ENCODE results near the gene VMP1.

Gene VMP1

DNA sequence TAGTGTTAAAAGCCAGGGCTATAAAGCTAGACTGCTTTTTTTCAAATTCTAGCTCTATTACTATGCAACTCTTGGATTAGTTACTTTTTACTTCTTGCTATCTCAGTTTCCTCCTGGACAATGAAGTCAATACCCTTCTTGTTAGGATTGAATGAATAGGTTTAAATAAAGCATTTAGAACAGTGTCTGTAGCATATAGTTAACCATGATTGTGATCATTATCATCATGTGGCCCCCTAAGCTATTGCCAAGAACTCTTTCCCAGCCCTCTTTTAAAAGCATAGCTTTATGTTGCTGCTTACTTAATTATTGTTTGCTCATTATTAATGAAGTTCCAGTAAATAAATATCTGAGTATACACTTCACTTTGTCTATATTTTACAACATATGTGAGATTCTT lies 4.5 kb downstream of the VMP1 start:
- no peak for DNase-seq (ENCODE audit: low spot score)

DNA sequence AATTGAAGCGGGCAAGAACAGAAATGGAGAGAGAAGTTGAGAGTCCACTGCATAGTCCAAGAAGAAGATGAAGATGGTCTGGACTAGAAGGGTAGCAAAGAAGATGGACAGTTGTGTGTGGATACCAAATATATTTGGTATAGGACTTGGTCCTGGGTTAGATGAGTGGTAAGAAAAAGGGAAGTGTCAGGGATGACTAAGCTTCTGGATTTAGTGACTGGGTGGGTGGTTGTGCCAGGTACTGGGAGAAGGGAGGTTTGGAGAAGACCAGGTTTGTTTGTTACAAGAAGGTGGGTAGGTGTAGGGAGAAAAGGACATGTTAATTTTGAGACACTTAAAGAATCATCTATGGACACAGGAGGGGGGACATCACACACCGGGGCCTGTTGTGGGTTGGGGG lies 5.4 kb downstream of the VMP1 start:
- no peak for DNase-seq (ENCODE audit: low spot score)

DNA sequence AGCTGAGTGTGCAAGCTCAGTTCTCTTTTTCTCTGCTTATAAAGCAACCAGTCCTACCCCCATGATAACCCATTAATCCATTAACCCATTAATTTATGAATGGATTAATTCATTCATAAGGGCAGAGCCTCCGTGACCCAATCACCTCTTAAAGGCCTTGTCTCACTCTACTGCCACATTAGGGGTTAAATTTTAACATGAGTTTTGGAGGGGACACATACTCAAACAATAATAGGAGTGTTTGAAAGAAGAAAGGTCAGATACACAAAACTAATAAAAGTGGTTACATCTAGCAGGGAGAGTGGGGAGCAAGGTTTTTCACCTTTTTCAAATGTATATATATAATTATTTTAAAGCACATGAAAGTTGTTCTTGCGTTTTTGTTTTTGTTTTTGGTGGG lies 6.8 kb downstream of the VMP1 start:
- no peak for DNase-seq (ENCODE audit: low spot score)

DNA sequence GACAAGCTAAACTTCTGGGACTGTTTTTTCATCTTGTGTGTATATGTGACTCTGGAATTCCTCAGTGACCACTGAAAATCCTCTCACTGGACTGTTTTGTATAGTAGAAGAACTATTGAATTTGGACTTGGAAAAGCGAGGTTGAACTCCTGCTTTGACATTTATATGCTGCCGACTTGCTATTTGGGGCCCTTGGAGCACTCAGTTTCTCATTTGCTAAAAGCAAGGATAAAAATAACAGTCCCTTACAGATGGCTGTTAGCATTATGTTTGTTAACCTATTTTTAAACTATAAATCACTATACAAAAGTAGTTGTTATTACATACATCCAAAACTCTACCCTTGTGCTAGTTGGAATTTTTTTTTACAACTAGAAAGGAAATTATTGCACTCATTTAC lies 9.0 kb downstream of the VMP1 start:
- DNase-seq (ENCODE audit: low spot score): no peak

DNA sequence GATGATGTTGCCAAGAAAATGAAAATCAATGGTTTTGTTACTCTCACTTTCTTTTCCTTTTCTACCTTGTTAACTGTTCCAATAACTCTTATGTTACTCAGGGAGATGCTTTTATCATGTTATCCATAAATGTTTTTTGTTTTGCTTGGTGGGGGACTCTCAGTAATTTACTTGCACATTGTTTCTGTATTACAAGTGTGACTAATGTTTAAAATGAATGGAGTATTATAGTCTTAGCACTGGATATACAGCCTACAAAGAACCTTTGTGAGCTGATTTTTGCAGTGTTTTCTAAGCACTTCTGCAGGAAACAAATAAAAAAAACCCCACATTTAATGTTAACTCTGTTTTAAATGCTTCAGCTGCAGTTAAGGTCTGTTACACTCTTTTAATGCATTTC lies 12.1 kb downstream of the VMP1 start:
- no peak for DNase-seq (ENCODE audit: low spot score)

DNA sequence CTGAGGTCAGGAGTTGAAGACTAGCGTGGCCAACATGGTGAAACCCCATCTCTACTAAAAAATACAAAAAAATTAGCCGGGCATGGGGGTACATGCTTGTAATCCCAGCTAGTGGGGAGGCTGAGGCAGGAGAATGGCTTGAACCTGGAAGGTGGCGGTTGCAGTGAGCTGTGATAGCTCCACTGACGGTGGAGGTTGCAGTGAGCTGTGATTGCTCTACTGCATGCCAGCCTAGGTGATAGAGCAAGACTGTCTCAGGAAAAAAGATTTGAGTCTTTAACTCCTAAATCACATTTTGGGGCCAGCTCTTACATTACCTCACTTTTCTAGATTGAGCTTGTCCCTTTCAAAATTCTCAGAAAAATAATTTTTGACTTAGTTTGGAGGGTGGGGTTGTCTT lies 15.2 kb downstream of the VMP1 start:
- DNase-seq (ENCODE audit: low spot score): no peak

DNA sequence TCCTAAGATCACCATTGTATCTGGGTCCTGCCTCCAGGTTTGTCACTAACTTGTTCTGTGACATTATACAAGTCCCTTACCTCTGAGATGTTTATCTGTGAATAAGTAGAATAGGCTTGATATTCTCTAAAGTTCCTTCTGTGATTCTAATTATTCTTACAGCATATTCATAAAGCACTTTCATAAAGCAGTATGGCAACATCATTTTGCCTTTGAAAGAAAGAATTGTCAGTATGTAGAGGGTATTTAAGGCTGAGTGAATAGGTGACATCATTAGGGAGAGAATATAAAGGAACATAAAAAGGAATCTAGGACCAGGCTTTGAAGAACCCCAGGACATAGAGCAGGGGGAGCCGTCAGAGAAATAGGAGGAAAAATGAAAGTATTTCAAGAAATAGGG lies 15.6 kb downstream of the VMP1 start:
- no peak for DNase-seq (ENCODE audit: low spot score)

DNA sequence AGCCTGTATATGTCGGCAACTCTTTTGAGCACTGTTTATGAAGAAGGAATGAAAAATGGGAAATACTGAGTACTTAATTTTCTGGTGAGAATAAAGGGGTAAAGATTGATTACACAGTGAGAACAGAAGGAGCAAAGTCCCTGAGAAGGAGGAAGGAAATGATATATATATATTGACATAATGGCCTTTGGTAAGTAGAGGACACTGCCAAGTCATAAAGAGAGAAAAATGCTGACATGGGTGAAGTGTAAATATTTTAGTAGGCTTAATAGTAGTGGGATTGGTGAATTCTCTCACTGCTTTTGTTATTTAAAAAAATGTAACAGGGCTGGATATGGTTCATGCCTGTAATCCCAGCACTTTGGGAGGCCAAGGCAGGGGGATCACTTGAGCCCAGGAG lies 16.2 kb downstream of the VMP1 start:
- no peak for DNase-seq (ENCODE audit: low spot score)

DNA sequence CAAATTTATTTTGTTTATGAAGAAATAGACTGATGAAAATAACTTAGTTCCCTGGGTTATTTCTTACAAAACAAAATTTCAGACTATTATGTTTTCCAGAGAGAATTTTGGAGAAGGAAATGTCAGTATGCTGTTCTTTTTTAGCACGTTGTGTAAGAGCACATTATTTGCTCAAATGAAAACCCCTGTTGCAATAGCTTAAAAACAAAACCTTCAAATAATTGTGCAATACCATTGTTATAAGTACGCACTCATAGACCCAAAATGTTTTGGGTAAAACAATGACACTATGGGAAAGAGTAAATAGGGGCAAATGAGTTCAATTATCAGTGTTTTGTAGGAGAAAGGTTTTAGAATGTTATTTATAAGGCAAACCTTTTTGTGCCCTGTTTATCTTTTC lies 18.2 kb downstream of the VMP1 start:
- no peak for DNase-seq (ENCODE audit: low spot score)

DNA sequence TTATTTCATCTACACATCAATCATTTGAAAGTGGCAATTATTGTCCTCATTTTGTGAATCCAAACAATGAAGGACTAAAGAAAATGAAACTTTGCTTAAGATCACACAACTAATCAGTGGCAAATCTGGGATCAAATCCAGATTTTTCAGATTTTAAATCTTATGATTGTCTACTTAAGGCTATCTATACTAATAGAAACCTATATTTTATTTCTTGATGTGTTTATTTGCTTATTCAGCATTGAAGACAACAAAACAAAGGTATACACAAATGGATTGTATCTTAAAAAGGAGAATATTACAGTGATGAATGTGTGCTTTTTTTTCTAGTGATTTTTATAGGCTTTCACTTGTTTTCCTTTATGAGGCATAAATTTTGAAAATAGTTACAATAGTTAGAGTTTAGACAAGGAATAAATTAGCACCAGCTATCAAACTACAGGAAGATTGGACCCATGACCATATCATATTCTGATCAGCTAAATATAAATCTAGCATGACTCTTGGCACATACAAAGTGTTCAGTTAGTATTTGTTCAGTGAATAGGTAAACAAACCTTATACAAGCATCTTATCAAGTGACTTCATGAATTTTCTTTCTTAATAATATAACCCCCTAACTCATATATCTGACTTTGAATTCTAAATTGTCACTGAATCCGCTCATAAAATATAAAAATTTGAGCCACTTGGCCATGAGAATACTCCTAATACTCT lies 20.5 kb downstream of the VMP1 start:
- no peak for DNase-seq (ENCODE audit: low spot score)

DNA sequence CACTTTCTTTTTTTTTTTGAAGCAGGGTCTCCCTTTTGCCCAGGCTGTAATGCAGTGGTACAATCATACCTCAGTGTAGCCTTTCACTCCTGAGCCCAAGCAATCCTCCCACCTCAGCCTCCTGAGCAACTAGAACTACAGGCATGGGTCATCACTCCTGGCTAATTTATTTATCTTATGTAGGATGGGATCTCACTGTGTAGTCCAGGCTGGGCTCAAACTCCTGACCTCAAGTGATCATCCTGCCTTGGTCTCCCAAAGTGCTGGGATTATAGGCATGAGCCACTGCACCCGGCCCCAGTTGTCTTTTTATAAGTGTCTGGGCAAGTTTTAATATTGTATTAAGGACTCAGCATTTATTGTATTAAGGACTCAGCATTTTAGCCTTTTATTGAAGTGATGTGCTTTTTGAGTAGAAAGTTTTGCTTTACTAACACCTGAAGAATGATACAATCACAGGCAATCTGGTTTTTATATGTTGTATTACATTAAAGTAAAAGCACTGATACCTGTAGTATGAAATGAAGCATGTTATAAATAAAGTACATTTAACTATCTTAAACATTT lies 22.9 kb downstream of the VMP1 start:
- DNase-seq (ENCODE audit: low spot score): no peak

DNA sequence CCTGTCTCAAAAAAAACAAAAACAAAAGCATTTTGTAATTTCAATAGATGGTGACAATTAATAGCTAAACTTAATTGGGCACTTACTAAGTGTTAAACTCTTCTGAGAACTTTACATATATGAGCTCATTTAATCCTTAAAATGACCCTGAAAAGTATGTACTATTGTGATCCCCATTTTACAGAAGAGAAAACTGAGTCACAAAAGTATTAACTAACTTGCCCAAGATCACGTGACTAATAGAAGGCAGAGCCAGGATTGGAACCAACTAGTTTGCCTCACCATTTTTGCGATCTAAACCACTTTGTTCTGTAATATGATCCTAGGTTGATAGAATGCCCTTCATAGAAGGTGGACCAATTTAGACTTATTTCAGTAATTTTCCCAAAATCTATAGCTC lies 26.2 kb downstream of the VMP1 start:
- no peak for DNase-seq (ENCODE audit: low spot score)

DNA sequence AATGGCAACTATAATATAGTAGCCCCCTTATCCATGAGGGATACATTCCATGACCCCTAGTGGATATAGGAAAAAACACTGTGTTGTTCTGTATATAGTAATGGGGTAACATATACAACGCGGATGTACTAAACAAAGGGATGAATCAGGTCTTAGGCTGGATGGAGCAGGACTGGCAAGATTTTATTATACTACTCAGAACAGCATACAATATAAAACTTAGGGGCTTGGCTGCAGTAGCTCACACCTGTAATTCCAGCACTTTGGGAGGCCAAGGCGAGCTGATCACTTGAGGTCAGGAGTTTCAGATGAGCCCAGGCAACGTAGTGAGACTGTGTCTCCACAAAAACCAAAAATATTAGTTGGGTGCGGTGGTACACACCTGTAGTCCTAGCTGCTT lies 26.8 kb downstream of the VMP1 start:
- DNase-seq (ENCODE audit: low spot score): no peak

DNA sequence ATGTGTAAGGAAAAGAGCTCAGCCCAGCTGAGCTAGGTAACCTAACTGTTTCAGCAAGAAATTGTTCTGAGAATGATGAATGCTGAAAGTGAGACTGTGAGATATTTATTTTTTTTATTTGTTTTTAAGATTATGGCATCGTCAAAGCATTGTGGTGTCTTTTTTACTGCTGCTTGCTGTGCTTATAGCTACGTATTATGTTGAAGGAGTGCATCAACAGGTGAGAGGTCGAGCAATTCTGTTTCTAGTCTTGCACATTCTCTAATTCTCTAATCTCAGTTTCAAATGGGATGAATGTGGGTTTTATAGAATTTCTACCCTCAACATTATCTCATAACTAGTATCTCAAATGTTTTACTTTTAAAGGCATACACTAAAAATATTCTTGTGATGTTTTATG lies 29.9 kb downstream of the VMP1 start:
- no peak for DNase-seq (ENCODE audit: low spot score)

DNA sequence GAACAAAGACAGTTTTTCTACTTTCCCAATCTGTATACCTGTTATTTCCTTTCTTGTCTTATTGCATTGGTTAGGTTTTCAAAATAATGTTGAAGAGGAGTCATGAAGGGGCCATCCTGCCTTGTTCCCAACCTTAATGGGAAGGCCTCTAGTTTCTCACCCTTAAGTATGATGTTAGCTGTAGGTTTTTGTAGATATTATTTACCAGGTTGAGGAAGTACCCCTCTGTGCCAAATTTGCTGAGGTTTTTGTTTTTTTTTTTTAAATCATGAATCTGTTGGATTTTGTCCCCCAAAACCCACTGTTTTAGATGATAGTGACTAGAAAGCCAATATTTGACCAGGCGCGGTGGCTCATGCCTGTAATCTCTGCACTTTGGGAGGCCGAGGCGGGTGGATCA lies 36.4 kb downstream of the VMP1 start:
- DNase-seq (ENCODE audit: low spot score): no peak

DNA sequence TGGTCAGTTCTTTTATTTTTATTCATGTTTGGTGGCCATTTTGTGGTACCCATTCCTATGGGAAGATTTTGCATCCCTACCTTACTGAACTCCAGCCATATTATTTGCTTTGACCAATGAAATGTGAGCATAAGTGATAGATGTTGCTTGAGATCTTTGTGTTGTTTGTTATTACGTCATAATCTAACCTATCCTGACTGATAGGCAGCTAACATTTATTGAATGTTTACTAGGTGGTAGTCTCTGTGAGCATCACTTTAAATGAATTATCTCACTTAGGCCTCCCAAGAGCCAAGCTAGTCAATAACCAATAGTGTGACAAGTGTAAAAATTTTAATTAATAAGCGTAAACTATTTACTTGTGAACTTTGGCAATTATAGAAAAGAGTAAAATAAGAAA lies 37.6 kb downstream of the VMP1 start:
- no peak for DNase-seq (ENCODE audit: low spot score)

DNA sequence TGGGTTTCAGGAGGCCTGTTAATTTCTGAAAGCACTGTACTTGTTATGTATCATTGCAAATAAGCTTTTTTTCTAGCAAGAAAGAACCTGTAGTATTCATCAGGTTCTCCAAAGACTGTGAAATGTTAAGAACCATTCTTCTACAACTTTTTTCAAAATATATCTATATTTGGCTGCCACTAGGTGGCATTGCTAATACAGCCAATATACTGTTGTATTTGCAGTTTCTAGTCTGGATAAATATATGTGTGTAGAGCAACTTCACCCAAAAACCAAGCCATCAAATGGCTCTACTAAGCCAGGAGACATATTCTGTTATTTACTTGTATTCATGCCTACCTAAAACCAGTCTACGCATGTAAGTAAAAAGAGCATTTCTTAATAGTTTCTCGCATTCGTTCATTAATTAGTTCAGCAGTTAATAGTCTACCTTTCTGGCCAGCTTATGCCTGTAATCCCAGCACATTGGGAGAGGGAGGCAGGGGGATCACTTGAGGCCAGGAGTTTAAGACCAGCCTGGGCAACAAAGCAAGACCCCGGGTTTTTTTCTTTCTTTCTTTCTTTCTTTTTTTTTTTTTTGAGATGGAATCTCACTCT lies 39.5 kb downstream of the VMP1 start:
- peak; percentile 72 for DNase-seq (ENCODE audit: low spot score)

DNA sequence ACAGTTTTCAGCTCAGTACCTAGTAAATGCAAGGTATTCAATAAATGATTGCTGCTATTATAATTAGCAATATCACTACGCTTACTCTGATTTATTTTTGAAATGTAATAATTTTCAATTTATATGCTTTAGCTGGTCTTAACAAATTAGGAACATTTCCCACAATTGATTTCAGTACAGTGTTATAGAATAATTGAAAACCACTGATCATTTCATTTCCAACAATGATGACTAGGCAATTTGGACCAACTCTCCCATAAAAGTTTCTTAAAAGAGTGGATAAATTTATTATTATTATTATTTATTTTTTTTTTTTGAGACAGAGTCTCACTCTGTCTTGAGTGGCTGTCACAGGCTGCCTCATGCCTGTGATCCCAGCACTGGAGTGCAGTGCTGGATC lies 41.1 kb downstream of the VMP1 start:
- no peak for DNase-seq (ENCODE audit: low spot score)

DNA sequence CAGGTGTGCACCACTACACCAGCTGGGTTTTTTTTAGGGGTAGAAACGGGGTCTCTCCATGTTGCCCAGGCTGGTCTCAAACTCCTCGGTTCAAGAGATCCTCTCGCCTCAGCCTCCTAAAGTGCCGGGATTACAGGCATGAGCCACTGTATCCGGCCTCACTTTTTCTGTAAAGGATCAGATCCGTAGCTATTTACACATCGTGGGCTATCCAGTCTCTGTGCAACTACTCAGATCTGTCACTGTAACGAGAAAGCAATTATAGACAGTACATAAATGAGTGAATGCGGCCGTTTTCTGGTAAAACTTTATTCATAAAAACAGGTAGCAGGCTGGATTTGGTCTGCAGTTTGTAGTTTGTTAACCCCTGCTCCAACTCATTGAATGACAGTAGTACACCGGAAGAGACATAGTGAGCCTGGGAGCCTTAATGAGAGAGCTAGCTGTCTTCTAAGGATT lies 44.5 kb downstream of the VMP1 start:
- DNase-seq (ENCODE audit: low spot score): no peak

DNA sequence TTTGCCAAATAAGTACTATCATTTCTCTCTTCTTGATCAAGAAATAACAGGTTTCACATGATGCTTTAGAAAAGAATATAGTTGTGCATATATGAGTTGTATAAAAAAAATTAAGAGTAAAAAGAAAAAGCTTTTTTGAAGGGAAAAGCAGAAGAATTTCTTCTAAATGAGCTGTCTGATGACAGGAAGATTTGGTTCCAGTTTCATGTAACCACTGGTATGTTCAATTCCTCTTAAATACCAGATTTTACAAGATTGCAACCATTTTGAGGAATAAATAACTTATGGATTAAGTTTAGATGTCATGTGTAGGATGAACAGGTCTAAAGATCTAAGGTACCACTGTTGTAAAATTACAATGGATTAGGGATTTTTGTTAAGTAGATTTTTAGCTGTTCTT lies 45.0 kb downstream of the VMP1 start:
- no peak for DNase-seq (ENCODE audit: low spot score)

DNA sequence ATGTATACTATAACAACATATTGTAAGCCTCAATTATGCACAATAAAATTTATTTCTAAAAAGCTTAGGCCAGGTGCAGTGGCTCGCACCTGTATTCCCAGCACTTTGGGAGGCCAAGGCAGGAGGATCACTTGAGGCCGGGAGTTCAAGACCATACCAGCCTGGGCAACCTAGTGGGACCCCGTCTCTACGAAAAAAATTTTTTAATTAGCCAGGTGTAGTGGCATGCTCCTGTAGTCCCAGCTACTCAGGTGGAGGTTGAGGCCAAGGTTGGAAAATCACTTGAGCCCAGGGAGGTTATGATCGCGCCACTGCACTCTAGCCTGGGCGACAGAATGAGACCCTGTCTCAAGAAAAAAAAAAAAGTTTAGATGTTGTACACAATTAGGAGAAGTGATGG lies 45.5 kb downstream of the VMP1 start:
- no peak for DNase-seq (ENCODE audit: low spot score)

DNA sequence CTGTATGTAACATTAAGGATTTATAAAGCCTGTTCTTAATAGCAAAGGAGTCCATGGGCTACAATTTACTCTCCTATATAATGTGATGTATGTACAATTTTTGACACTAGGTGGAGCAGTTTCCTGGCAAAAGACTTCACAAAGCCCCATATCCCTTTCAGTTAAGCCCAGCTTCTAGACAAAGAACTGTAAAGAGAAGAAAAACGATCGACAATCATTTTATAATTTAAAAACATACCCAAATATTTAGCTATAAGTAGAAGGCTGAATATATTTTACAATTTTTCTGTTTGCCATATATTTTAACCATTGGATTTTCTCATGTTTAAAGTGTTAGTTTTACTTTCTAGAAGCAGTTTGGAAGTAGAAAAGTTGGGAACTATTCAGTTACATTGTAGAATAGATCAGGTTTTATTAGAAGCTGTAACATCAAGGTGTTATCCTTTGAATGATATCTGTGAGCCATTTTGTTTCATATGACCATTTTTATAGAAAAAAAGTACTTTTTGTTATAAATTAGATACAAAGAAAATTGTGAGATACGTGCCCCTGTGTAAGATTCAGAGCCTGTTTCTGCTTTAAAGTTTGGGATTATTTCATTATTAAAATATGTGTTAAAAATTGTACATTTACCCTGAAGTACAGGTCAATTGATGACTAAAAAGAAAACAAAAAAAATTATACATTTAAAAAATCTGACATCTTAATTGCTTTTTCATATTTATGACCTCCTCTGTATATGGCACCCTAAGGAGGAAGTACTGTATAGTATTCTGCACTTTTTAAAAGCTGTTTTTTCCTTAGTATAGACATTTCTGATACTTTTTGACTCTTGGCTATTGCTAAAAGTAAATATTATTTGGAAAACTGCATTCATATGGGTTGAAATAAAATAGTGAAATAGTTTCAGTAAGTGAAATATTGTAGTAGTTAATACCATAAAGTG lies 46.3 kb downstream of the VMP1 start:
- DNase-seq (ENCODE audit: low spot score): peak; percentile 92

DNA sequence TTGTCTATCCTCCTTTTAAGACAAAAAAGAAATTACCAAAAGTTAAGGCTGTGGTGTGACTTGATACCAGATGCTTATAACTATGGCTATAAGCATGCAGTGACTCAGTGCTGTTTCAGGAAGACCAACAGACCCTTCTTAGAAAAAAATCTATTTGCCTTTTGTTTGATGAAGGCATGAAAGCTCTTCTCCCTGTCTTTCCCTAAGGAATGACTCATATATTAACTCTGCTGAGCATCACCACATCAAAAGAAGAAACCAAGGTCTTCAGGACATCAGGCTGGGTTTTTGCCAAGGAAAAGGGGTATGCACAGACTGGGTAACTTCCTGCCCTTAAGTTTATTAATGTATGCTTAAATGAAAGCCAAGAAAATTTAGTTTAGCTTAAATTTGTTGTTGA lies 47.1 kb downstream of the VMP1 start:
- peak; percentile 98 for DNase-seq (ENCODE audit: low spot score)

Data from RKO (cell line).